ENCODE data around the gene CATSPERB.

The CATSPERB gene, protein sequence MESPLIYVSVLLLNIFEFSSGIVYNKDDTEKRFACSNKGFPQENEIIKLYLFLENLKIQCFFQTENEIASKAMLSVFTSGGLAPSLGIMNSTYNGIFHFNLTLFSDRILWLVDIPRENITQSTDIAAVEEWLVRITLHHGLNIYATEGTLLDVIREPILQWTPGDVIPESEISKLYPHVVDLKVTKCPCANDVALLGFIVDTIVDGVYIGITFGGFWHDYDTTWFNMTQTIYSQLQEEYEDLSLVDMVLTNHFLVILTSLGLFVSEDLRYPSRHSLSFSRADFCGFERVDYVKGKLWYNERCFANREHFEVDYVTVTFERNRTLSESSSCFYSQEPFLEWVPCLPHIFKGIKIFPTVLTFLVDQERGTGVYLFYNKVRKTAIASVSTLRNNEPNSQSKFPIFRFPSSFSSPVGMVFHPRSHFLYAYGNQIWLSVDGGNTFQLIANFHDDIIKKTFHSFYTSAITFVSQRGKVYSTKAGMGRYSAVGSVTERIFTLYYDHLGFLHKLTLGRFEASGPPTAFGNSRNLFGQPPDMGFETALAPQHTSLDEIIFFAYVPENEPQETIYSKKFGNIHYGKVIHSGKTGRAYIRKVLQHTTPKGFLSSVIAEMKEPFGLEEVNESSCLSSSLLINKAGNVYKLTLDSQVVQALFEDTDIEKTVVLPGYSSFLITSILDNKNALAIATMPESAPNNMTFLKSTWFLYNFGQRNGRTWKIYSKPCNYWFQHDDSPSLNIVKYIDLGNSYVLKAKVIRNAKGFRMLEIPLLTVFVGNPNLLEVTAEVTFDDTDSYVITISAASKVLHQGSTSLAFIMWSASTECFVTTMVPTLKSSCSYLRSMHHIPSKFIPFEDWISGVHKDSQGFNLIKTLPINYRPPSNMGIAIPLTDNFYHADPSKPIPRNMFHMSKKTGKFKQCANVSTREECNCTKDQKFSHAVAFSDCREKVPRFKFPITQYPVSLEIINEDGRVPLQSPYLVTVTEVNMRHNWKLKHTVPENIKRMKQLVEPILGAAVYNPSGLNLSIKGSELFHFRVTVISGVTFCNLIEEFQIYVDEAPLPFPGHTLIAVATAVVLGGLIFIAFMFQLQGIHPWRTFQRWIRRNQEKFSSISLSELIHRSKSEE

DNA sequence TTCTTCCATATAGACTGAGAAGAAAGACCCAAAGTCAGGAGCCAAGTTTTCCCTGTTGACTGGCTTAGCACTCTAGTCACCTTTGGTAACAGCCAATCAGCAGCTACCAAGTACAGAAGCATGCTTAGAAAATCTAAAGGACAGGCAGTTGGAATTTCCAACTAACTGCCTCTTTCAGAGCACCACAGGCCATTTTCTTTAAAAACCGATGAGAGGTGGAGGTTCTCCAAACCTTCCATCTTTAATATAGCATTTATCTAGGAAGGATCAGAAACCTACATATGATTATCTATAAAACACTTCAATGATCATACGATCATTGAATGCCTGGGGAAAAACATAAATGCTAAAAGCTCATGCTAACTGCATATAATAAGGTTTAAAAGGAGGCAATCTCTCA is at the start of gene CATSPERB:
TSS of gene CATSPERB (minus strand) at position 101 of the 400 bp plus-strand sequence. CDS start 2,607 bp downstream, outside the sequence.
- Histone ChIP-seq H3K9me3 (ENCODE audit: control insufficient read depth, low read length) (no peaks in the 10 kb centered on the region), H3K4me3 (ENCODE audit: low read length) (no peak within 1 kb of the TSS), H3K27me3 (ENCODE audit: control insufficient read depth, insufficient read depth, low read length) (no peaks in the 10 kb centered on the region), H3K4me1 (ENCODE audit: control insufficient read depth, insufficient read depth, low read length) (peaks cover 7% of the 10 kb centered on the region), H3K9ac (ENCODE audit: low read length) (no peak within 1 kb of the TSS), H3K36me3 (ENCODE audit: control insufficient read depth, insufficient read depth, low read length) (no peaks in the 10 kb centered on the region)

DNA sequence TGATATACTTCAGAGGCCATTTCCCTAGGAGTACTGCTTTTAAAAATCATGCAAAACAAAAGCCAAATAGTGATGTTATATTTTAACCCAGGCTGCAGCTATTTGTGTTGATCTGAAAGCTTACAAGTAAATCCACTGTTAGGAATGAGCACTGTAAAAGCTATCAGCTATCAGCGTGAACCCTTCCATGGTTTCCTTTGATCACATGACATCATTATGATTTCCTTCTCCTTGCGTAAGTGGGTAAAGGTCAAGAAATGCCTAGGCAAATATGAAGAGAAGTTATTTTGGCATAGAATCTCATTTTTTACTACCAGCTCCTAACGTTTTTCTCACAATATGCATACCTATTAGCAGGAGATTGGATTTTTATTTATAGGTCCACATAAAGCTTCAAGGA is 48.6 kb upstream of the CATSPERB start:
- Histone ChIP-seq H3K36me3 (ENCODE audit: control insufficient read depth, insufficient read depth, low read length) (no peaks in the 10 kb centered on the region), H3K4me3 (ENCODE audit: low read length) (no peak overlapping the region), H3K27me3 (ENCODE audit: control insufficient read depth, insufficient read depth, low read length) (no peaks in the 10 kb centered on the region)

DNA sequence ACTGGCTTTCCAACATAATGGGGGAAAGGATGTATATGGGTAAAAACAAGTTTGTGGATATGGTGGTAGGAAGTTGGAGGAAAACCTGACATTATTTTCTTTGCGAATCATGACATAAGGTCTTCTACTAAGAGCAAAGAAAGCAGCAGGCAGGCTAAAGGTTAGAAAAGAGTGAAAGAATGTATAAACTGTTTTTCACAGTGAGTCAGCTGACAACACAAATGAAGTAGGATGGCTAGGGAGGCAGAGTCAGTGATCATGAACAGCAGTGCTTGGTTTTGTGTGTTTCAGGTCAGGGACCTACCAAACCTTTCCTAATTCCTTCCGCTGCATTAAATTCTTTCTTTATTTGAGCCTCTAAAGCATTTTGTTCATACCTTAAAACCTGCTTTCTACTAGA is 46.3 kb upstream of the CATSPERB start:
- no peak overlapping the region for H3K9ac ChIP-seq (ENCODE audit: low read length)
- no peaks in the 10 kb centered on the region for H3K9me3 ChIP-seq (ENCODE audit: control insufficient read depth, low read length)
- H3K4me3 ChIP-seq (ENCODE audit: low read length): no peak overlapping the region
- peaks cover 12% of the 10 kb centered on the region for H3K4me1 ChIP-seq (ENCODE audit: control insufficient read depth, insufficient read depth, low read length)
- no peaks in the 10 kb centered on the region for H3K36me3 ChIP-seq (ENCODE audit: control insufficient read depth, insufficient read depth, low read length)
- H3K27me3 ChIP-seq (ENCODE audit: control insufficient read depth, insufficient read depth, low read length): no peaks in the 10 kb centered on the region

More for the DNA sequence above, 48.6 kb upstream of the CATSPERB start:
- H3K9ac ChIP-seq (ENCODE audit: low read length): no peak overlapping the region
- H3K9me3 ChIP-seq (ENCODE audit: control insufficient read depth, low read length): no peaks in the 10 kb centered on the region
- peaks cover 7% of the 10 kb centered on the region for H3K4me1 ChIP-seq (ENCODE audit: control insufficient read depth, insufficient read depth, low read length)

DNA sequence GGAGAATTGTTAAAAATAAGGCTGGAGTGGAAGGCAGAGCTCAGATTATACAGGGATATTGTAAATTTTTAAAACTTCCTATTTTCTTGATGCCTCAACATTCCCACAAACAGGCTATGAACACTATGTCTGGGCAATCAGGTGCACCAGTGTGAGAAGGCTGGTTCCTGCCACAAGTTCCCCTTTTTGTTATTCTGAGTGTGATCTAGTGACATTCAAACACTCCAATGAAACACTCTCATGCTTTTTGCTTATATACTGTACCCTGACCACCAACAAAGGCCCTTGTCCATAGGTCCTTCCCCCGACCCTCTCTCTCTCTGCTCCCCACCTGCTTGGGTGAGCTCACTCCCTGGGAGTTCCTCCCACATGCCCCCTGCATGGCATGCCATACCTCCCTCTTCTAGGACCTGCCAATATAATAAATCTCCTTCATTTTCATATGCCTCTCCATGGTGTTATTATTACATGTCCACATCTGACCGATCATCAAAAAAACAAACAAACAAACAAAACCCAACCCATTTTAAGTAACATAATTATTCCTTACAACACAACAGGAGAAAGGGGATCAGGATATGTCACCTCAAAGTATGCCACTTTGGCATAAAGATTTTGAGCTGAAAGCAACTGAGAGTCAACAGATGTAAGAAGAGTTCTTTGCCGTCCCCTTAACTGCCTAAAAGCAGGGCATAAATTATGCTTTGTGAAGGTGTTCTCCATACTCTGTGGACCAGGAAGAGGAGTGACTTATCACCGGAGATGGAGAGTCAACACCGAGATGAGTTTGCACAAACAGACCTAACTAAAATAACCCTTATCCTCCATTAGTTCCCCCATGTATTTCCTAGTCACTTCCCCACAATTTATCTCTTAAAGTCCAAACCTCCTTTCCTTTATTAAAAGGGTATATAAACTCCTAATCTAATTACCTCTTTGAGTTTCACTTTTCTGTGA is 42.5 kb upstream of the CATSPERB start:
- Histone ChIP-seq H3K9ac (ENCODE audit: low read length) (no peak overlapping the region), H3K4me1 (ENCODE audit: control insufficient read depth, insufficient read depth, low read length) (peaks cover 11% of the 10 kb centered on the region), H3K4me3 (ENCODE audit: low read length) (no peak overlapping the region), H3K9me3 (ENCODE audit: control insufficient read depth, low read length) (no peaks in the 10 kb centered on the region), H3K27me3 (ENCODE audit: control insufficient read depth, insufficient read depth, low read length) (no peaks in the 10 kb centered on the region), H3K36me3 (ENCODE audit: control insufficient read depth, insufficient read depth, low read length) (no peaks in the 10 kb centered on the region)

DNA sequence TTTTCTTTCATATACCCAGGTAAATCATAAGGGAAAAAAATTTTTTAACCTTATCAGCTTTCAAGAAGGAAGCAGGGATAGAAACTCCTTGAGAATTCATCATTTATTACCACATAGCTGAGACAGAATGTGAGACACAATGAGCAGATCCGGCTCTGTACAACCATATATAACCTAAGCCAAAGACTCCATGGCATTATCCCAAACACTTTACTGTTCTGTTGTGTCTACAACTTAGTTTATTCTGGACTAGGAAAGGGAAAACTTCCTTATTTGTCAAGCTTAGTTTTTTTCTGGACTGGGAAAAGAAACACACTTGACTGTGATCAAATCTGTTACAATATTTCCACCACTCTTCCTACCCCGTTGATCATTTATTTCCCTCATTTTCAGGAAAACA is 38.3 kb upstream of the CATSPERB start:
- no peaks in the 10 kb centered on the region for H3K9me3 ChIP-seq (ENCODE audit: control insufficient read depth, low read length)

DNA sequence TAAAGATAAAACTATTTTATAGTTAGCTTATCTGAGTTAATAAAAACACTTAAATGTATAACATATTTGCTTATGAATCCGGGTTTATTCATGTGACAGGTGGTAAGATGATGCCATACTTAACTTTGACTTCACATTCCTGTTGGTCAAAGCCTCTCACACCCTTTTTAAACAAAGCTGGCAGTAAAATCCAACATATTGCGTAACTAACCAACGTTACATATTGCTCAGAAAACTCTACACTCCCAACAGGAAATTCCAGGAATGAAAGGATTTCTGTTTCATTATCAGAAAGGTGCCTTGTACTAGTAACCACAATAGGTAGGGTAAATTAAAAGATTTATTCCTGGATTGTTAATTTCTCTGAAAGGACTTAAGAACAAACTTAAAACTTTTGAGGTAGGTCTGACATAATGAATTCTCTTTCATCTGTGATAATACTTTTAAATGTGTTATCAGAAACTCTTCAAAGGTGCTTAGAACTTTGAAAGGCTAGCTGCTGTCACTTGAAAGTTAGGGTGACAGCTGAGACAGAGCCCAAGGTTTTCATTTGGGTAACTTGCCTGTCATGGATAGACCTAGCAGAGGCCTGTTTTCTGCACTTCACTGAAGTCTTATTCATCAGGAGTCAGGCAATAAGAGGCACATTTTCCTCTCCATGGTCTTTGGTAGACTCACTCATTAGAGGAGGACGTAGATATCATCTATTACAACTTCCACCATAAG is 23.8 kb upstream of the CATSPERB start:
- Histone ChIP-seq H3K4me3 (ENCODE audit: low read length) (no peak overlapping the region), H3K36me3 (ENCODE audit: control insufficient read depth, insufficient read depth, low read length) (no peaks in the 10 kb centered on the region), H3K9me3 (ENCODE audit: control insufficient read depth, low read length) (no peaks in the 10 kb centered on the region), H3K27me3 (ENCODE audit: control insufficient read depth, insufficient read depth, low read length) (no peaks in the 10 kb centered on the region), H3K9ac (ENCODE audit: low read length) (no peak overlapping the region), H3K4me1 (ENCODE audit: control insufficient read depth, insufficient read depth, low read length) (peaks cover 47% of the 10 kb centered on the region)

More for the DNA sequence above, 38.3 kb upstream of the CATSPERB start:
- Histone ChIP-seq H3K27me3 (ENCODE audit: control insufficient read depth, insufficient read depth, low read length) (no peaks in the 10 kb centered on the region), H3K36me3 (ENCODE audit: control insufficient read depth, insufficient read depth, low read length) (no peaks in the 10 kb centered on the region), H3K9ac (ENCODE audit: low read length) (no peak overlapping the region), H3K4me3 (ENCODE audit: low read length) (no peak overlapping the region), H3K4me1 (ENCODE audit: control insufficient read depth, insufficient read depth, low read length) (peaks cover 11% of the 10 kb centered on the region)

DNA sequence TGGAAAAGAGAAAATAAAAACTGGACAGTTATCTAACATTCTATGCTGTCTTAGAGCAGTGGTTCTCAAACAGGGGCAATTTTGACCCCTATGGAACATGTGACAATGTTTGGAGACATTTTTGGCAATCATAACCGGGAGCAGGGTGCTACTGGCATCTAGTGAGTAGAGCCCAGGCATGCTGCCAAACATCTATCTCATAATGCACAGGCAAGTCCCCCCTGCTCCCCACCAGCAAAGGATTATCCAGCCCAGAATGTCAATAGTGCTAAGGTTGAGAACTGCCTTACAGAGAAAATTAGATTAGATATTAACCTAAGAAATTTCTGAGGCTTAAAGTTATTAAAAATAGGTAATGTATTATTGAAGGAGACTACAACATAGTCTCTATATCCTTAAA is 22.9 kb upstream of the CATSPERB start:
- no peaks in the 10 kb centered on the region for H3K36me3 ChIP-seq (ENCODE audit: control insufficient read depth, insufficient read depth, low read length)
- H3K9me3 ChIP-seq (ENCODE audit: control insufficient read depth, low read length): no peaks in the 10 kb centered on the region
- H3K4me3 ChIP-seq (ENCODE audit: low read length): no peak overlapping the region
- no peaks in the 10 kb centered on the region for H3K27me3 ChIP-seq (ENCODE audit: control insufficient read depth, insufficient read depth, low read length)
- peaks cover 49% of the 10 kb centered on the region for H3K4me1 ChIP-seq (ENCODE audit: control insufficient read depth, insufficient read depth, low read length)
- H3K9ac ChIP-seq (ENCODE audit: low read length): no peak overlapping the region

DNA sequence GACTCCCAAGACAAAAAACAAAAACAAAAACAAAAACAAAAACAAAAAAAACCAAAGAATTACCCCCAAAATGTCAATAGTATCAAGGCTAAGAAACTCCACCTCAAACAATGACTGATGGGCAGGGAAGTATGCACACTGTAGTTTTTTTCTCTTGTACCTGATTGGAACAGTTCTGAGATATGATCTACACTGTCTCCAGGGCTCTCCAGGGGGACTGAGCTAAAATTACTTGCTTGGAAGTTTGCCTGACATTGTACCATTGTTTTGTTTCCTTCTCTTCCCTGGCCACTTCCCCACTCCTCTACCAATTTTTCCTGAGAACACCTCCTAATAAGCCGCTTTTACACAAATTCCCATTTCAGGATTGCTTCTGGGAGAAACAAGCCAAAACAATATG is 22.3 kb upstream of the CATSPERB start:
- Histone ChIP-seq H3K9me3 (ENCODE audit: control insufficient read depth, low read length) (no peaks in the 10 kb centered on the region), H3K9ac (ENCODE audit: low read length) (no peak overlapping the region), H3K27me3 (ENCODE audit: control insufficient read depth, insufficient read depth, low read length) (no peaks in the 10 kb centered on the region), H3K4me3 (ENCODE audit: low read length) (no peak overlapping the region), H3K4me1 (ENCODE audit: control insufficient read depth, insufficient read depth, low read length) (peaks cover 49% of the 10 kb centered on the region), H3K36me3 (ENCODE audit: control insufficient read depth, insufficient read depth, low read length) (no peaks in the 10 kb centered on the region)

DNA sequence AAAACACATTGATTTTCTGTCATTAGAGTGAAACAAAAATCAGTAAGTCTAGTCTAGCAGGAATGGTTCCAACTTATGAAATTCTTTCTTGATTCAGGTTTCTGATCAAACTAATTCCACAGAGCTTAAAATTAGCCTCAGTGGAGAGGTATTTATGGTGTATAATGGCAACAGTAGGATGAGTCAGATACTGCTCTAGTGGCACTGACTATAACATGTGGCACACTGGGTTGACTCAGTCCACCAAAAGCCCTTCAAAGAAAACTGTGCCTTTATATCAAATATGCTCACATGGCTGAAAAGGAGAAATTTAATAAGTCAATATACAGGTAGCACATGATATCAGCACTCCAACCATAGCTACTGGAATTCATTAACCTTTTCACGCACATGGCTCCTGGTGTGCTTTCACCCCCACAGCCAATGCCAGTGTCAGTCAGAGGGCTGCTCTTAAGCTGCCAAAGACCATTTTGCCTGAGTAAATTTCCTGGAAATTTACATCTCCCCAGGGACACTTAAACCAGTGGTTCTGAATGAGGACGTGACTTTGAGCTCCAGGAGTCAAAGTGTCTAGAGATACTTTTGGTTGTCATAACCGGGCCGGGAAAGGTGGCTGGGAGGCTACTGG is 21.7 kb upstream of the CATSPERB start:
- Histone ChIP-seq H3K4me3 (ENCODE audit: low read length) (no peak overlapping the region), H3K36me3 (ENCODE audit: control insufficient read depth, insufficient read depth, low read length) (no peaks in the 10 kb centered on the region), H3K4me1 (ENCODE audit: control insufficient read depth, insufficient read depth, low read length) (peaks cover 49% of the 10 kb centered on the region), H3K9me3 (ENCODE audit: control insufficient read depth, low read length) (no peaks in the 10 kb centered on the region), H3K9ac (ENCODE audit: low read length) (no peak overlapping the region), H3K27me3 (ENCODE audit: control insufficient read depth, insufficient read depth, low read length) (no peaks in the 10 kb centered on the region)

DNA sequence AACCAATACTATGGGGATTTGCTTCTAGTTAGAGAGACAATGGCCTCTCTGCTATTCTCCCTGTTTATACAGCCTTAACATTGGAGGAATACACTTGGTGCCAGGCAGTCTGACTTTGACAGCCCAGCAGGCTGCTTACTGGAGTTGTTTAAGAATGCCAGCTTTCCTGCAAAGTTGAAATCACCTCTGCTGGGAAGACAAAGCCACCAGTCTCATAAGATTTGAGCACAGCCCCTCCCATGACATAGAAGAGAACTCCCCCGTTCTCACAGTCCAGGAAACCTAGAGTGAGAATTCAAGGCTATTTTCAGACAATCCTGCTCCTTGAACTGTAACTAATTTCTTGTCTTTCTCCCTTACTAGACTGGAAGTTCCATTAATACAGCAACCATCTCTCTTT is 21.1 kb upstream of the CATSPERB start:
- Histone ChIP-seq H3K4me1 (ENCODE audit: control insufficient read depth, insufficient read depth, low read length) (peaks cover 49% of the 10 kb centered on the region), H3K4me3 (ENCODE audit: low read length) (no peak overlapping the region), H3K9me3 (ENCODE audit: control insufficient read depth, low read length) (no peaks in the 10 kb centered on the region), H3K36me3 (ENCODE audit: control insufficient read depth, insufficient read depth, low read length) (no peaks in the 10 kb centered on the region), H3K9ac (ENCODE audit: low read length) (no peak overlapping the region), H3K27me3 (ENCODE audit: control insufficient read depth, insufficient read depth, low read length) (no peaks in the 10 kb centered on the region)

Data from mucosa of stomach (tissue), 1 donor.